BLaER1 treated with 17β-estradiol and CSF1 and Interleukin-3, amounts not matched to agents 10 nM and 100 nM (cell line): Measurements from ENCODE around the gene ABHD11.
A peak's percentile ranks its signal among the peaks of the same experiment; 100 is the strongest.

Experiments
- H3K27ac ChIP-seq, 11 experiments: shearing (Covaris generic); formaldehyde crosslinking; 2 replicates each; pipeline ENCODE4 v1.8.1; 2022
- H3K27me3 ChIP-seq, 11 experiments: shearing (Covaris generic); formaldehyde crosslinking; 2 replicates each; pipeline ENCODE4 v1.8.1; 2022
- H3K36me3 ChIP-seq, 11 experiments: shearing (Covaris generic); formaldehyde crosslinking; 2 replicates each; pipeline ENCODE4 v1.8.1; 2022
- H3K4me1 ChIP-seq, 10 experiments: shearing (Covaris generic); formaldehyde crosslinking; 2 replicates each; pipeline ENCODE4 v1.8.1; 2022
- H3K4me2 ChIP-seq, 11 experiments: shearing (Covaris generic); formaldehyde crosslinking; 2 replicates each; pipeline ENCODE4 v1.8.1; 2022
- H3K4me3 ChIP-seq, 10 experiments: shearing (Covaris generic); formaldehyde crosslinking; 2 replicates each; pipeline ENCODE4 v1.8.1; 2022
- H3K9ac ChIP-seq, 11 experiments: shearing (Covaris generic); formaldehyde crosslinking; 2 replicates each; pipeline ENCODE4 v1.8.1; 2022
- H3K9me3 ChIP-seq, 11 experiments: shearing (Covaris generic); formaldehyde crosslinking; replicated peaks in 1 of 11; 2 replicates each; pipeline ENCODE4 v1.8.1; 2022
- H4K20me1 ChIP-seq, 11 experiments: shearing (Covaris generic); formaldehyde crosslinking; 2 replicates each; pipeline ENCODE4 v1.8.1; 2022
- Cebpa-rat ChIP-seq, 11 experiments: shearing (Covaris generic); IDR thresholded peaks; 2 replicates each; pipeline ENCODE4 v1.8.1; 2022

The ABHD11 gene

DNA sequence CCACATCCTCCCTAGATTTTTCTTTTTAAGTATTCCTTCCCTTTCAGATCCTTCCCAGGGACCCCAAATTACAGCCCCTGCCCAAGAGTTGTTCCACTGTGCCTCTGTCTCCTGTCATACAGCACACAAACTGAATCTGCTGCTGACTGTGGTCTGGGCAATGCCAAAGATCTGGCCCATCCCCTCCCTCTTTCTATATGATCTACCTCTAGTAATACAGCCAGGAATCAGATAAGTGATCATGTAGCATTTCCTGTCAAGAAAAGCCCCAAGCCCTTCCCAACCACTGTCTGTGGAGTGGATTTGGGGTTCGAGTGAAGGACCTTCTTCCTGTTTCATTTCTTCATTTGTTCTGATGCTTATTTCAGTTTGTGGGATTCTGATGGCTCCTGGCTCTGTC is 25.8 kb downstream of the ABHD11 start:
- Histone ChIP-seq H3K27ac (no peak overlapping the region), H3K4me1 (peaks cover 34 to 78% (median 65%) of the 10 kb centered on the region in 10 experiments), H4K20me1 (peaks cover 75 to 99% (median 94%) of the 10 kb centered on the region in 11 experiments)

GRCh38 chr7:73708961-73709549 is 29.5 kb downstream of the ABHD11 start:
- Histone ChIP-seq H3K4me2 (peak overlapping the region in 10 of 11 experiments; percentile 10 to 98 (median 92); a peak in 18 of 22 replicates), H3K27me3 (peaks cover 34 to 99% (median 40%) of the 10 kb centered on the region in 11 experiments), H3K9ac (peak overlapping the region in 2 of 11 experiments; percentile 15 to 47; a peak in 1 of 22 replicates), H3K36me3 (no peaks in the 10 kb centered on the region; a peak in 2 of 22 replicates), H3K9me3 (no peaks in the 10 kb centered on the region), H3K4me1 (peaks cover 38 to 80% (median 69%) of the 10 kb centered on the region in 10 experiments), H3K27ac (no peak overlapping the region), H3K4me3 (no peak overlapping the region), H4K20me1 (peaks cover 44 to 96% (median 88%) of the 10 kb centered on the region in 11 experiments)
- TF ChIP-seq Cebpa-rat (IDR thresholded peaks at IDR 0.05), result no peak

More for the DNA sequence above, 25.8 kb downstream of the ABHD11 start:
- peak overlapping the region in 1 of 11 experiments; percentile 14; a peak in 1 of 22 replicates for H3K4me2 ChIP-seq
- H3K4me3 ChIP-seq, result no peak overlapping the region
- no peak overlapping the region for H3K9ac ChIP-seq
- TF ChIP-seq Cebpa-rat (IDR thresholded peaks at IDR 0.05), result no peak
- no peaks in the 10 kb centered on the region; a peak in 2 of 22 replicates for H3K36me3 ChIP-seq
- peaks cover 64 to 97% (median 74%) of the 10 kb centered on the region in 11 experiments for H3K27me3 ChIP-seq
- H3K9me3 ChIP-seq, result no peaks in the 10 kb centered on the region

GRCh38 chr7:73707045-73707631 is 31.5 kb downstream of the ABHD11 start:
- peak overlapping the region; percentile 66 to 98 (median 91) for H3K4me2 ChIP-seq
- peak overlapping the region in 7 of 11 experiments; percentile 3 to 70 (median 61); a peak in 12 of 22 replicates for H3K27ac ChIP-seq

DNA sequence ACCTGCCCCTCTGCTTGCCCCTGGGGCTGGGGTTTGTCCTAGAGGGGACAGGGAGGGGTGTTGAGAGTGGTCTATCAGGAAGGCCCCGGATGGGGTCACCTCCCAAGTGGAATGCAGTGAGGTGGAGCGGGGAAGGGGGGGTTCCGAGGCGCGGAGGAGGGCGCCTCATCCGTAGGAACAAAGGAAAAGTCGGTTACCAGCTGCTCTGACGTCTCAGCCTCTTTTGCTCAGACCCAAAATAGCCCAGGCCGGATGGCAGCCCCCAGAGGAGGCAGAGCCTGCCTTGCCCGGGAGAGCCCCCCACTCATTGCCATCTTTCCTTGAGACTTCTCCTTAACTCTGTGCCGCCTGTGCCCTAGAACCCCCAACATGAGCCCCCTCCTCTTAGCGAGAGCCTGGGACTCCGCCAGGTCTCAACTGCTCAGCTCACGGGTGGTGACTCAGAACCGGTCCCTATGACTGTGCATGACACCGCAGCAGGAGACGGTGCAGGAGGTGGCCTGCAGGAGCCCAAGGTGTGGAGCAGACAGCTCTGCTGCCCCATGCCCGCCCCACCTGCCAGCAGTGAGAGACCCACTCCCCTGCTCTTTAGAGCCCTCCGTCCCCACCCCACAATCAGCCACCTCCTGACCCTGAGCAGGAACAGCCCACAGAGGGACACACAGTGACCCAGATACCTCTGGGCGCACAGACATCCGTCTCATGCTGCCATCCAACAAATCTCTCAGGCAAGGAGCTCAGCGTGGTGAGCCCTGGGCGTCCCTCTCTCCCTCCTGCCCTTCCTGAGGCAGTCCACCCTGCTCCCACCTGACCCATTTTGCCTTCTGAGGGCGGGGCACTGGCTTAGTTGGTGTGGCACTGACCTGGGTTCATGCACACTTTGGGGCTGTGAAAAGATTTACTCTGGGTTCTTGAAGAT is 32.2 kb downstream of the ABHD11 start:
- peaks cover 17 to 92% (median 81%) of the 10 kb centered on the region in 11 experiments; a peak in 21 of 22 replicates for H4K20me1 ChIP-seq
- TF ChIP-seq Cebpa-rat (IDR thresholded peaks at IDR 0.05), result no peak
- H3K4me1 ChIP-seq, result peaks cover 43 to 87% (median 82%) of the 10 kb centered on the region in 10 experiments
- H3K9ac ChIP-seq, result peak overlapping the region in 7 of 11 experiments; percentile 4 to 73 (median 63); a peak in 15 of 22 replicates
- peak overlapping the region in 8 of 11 experiments; percentile 3 to 70 (median 50); a peak in 12 of 22 replicates for H3K27ac ChIP-seq
- peaks cover 7 to 94% (median 17%) of the 10 kb centered on the region in 11 experiments; a peak in 20 of 22 replicates for H3K27me3 ChIP-seq
- peaks cover 0 to 12% (median 0%) of the 10 kb centered on the region in 11 experiments; a peak in 5 of 22 replicates for H3K36me3 ChIP-seq
- H3K4me2 ChIP-seq, result peak overlapping the region; percentile 66 to 98 (median 91)
- no peaks in the 10 kb centered on the region for H3K9me3 ChIP-seq
- H3K4me3 ChIP-seq, result peak overlapping the region in 8 of 10 experiments; percentile 4 to 52 (median 39); a peak in 9 of 20 replicates

More at GRCh38 chr7:73707045-73707631, 31.5 kb downstream of the ABHD11 start:
- Histone ChIP-seq H3K4me1 (peaks cover 43 to 89% (median 79%) of the 10 kb centered on the region in 10 experiments), H4K20me1 (peaks cover 25 to 92% (median 81%) of the 10 kb centered on the region in 11 experiments; a peak in 21 of 22 replicates), H3K4me3 (peak overlapping the region in 7 of 10 experiments; percentile 17 to 52 (median 43); a peak in 15 of 20 replicates), H3K36me3 (peaks cover 0 to 6% (median 0%) of the 10 kb centered on the region in 11 experiments; a peak in 5 of 22 replicates), H3K9ac (peak overlapping the region in 8 of 11 experiments; percentile 6 to 73 (median 46); a peak in 12 of 22 replicates), H3K27me3 (peaks cover 15 to 96% (median 21%) of the 10 kb centered on the region in 11 experiments), H3K9me3 (no peaks in the 10 kb centered on the region)
- no peak for TF ChIP-seq Cebpa-rat (IDR thresholded peaks at IDR 0.05)

- H3K27ac ChIP-seq, result peak overlapping the region in 6 of 11 experiments; percentile 9 to 70 (median 64); a peak in 7 of 22 replicates
- peak overlapping the region in 6 of 11 experiments; percentile 12 to 73 (median 63); a peak in 10 of 22 replicates for H3K9ac ChIP-seq
These were observed 33.1 kb downstream of the ABHD11 start for GRCh38 chr7:73705551-73705920.

DNA sequence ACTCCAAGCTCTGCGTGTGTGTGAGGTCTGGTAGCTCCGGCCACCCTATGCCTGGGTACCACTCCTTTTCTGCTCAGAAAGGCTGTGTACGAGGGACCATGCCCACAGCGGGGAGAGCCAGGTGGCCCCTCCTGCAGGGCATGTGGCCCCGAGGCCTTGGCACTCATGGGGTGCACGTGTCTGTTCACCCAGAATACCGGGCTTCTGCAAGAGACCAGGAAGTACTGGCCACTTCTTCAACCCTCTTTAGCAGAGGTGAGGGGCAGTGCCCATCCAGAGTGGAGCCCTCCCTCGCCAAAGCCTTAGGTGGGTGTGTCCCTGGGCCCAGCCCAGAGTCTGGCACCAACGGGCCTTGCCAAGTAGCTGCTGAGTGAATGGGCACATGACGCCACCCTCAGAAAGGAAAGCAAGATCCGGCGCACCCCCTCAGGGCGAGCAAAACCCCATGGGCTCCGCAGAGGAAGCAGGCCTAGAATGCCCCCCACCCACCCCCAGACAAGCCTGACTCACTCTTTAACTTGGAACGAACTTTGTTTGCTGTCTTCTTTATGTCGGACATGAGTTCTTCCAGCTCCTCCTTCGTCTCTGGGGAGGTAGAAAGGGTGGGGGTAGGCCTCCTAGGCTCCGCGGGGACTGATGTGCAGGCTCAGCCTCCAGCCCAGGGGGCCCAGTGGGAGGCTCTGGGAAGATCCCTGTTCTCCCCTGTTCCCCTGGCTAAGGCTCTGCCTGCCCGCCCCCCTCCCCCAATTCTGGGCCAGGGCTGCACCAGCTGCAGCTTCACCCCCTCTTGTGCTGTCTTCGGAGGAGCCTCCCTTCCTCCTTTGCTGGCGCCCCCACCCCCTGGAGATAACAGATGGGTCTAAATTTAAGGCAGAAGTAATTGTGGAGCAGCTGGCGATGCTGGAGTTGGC is 33.7 kb downstream of the ABHD11 start:
- H3K9ac ChIP-seq, result peak overlapping the region in 5 of 11 experiments; percentile 47 to 73 (median 63); a peak in 12 of 22 replicates
- H3K27ac ChIP-seq, result peak overlapping the region in 4 of 11 experiments; percentile 61 to 70 (median 67); a peak in 7 of 22 replicates
- peaks cover 0 to 81% (median 10%) of the 10 kb centered on the region in 11 experiments; a peak in 13 of 22 replicates for H3K27me3 ChIP-seq
- peaks cover 0 to 18% (median 0%) of the 10 kb centered on the region in 11 experiments; a peak in 6 of 22 replicates for H3K36me3 ChIP-seq
- no peak for TF ChIP-seq Cebpa-rat (IDR thresholded peaks at IDR 0.05)
- peaks cover 43 to 85% (median 79%) of the 10 kb centered on the region in 10 experiments for H3K4me1 ChIP-seq
- peaks cover 8 to 92% (median 81%) of the 10 kb centered on the region in 11 experiments; a peak in 21 of 22 replicates for H4K20me1 ChIP-seq
- no peaks in the 10 kb centered on the region for H3K9me3 ChIP-seq
- H3K4me3 ChIP-seq, result peak overlapping the region in 5 of 10 experiments; percentile 21 to 52 (median 35); a peak in 8 of 20 replicates
- peak overlapping the region; percentile 66 to 98 (median 91) for H3K4me2 ChIP-seq

More at GRCh38 chr7:73705551-73705920, 33.1 kb downstream of the ABHD11 start:
- Histone ChIP-seq H4K20me1 (peaks cover 12 to 92% (median 80%) of the 10 kb centered on the region in 11 experiments; a peak in 21 of 22 replicates), H3K4me2 (peak overlapping the region; percentile 66 to 98 (median 91)), H3K27me3 (peaks cover 0 to 86% (median 10%) of the 10 kb centered on the region in 11 experiments; a peak in 14 of 22 replicates), H3K4me3 (peak overlapping the region in 6 of 10 experiments; percentile 4 to 52 (median 28); a peak in 8 of 20 replicates), H3K4me1 (peaks cover 43 to 83% (median 80%) of the 10 kb centered on the region in 10 experiments), H3K36me3 (peaks cover 0 to 17% (median 0%) of the 10 kb centered on the region in 11 experiments; a peak in 5 of 22 replicates), H3K9me3 (no peaks in the 10 kb centered on the region)
- TF ChIP-seq Cebpa-rat (IDR thresholded peaks at IDR 0.05), result no peak
